ENCODE results near the gene SMAD6.

Gene SMAD6

GRCh38 chr15:66704019-66704802 is 2.2 kb downstream of the SMAD6 start:
- DNase-seq: no peak

GRCh38 chr15:66704803-66705153 is 2.7 kb downstream of the SMAD6 start:
- no peak for DNase-seq

GRCh38 chr15:66705277-66706146 is 3.5 kb downstream of the SMAD6 start:
- DNase-seq: no peak

- DNase-seq: no peak
Measured at GRCh38 chr15:66706225-66706732, 4.2 kb downstream of the SMAD6 start.

GRCh38 chr15:66706840-66707239 is 4.8 kb downstream of the SMAD6 start:
- no peak for DNase-seq

- no peak for DNase-seq
Measured at GRCh38 chr15:66707310-66708082, 5.5 kb downstream of the SMAD6 start.

- no peak for DNase-seq
Measured at GRCh38 chr15:66708389-66708788, 6.4 kb downstream of the SMAD6 start.

GRCh38 chr15:66709884-66710283 is 7.8 kb downstream of the SMAD6 start:
- DNase-seq: no peak

GRCh38 chr15:66711260-66711659 is 9.2 kb downstream of the SMAD6 start:
- no peak for DNase-seq

GRCh38 chr15:66711862-66712261 is 9.8 kb downstream of the SMAD6 start:
- no peak for DNase-seq

GRCh38 chr15:66713843-66714508 is 11.9 kb downstream of the SMAD6 start:
- DNase-seq: no peak

GRCh38 chr15:66714543-66714981 is 12.5 kb downstream of the SMAD6 start:
- DNase-seq: no peak

- no peak for DNase-seq
Measured at GRCh38 chr15:66715181-66715624, 13.2 kb downstream of the SMAD6 start.

GRCh38 chr15:66715720-66716655 is 14.0 kb downstream of the SMAD6 start:
- DNase-seq: no peak

GRCh38 chr15:66716656-66717020 is 14.6 kb downstream of the SMAD6 start:
- DNase-seq: no peak

GRCh38 chr15:66718220-66718988 is 16.4 kb downstream of the SMAD6 start:
- no peak for DNase-seq

GRCh38 chr15:66719471-66719870 is 17.4 kb downstream of the SMAD6 start:
- no peak for DNase-seq

- DNase-seq: no peak
Measured at GRCh38 chr15:66720206-66721010, 18.4 kb downstream of the SMAD6 start.

- DNase-seq: no peak
Measured at GRCh38 chr15:66721020-66721419, 19.0 kb downstream of the SMAD6 start.

- no peak for DNase-seq
Measured at GRCh38 chr15:66721501-66721937, 19.5 kb downstream of the SMAD6 start.
